Mesenchymal stem cell (in vitro differentiated cells and primary cell): ENCODE data around the gene EFEMP1.
A peak's percentile ranks its signal among the peaks of the same experiment; 100 is the strongest.
"Not testable (repeated sequence)": the region's sequence is repeated elsewhere in the genome, so short reads cannot be mapped to it uniquely, and the experiment has no call there.

Experiments used
- DNase-seq: peaks from one replicate; pipeline ENCODE4 v3.0.0-alpha.2; 2013
- H2AFZ ChIP-seq: one replicate; pipeline ENCODE4 v1.6.1; 2013; ENCODE audit warnings: low read depth, mild to moderate bottlenecking, control low read depth, inconsistent platforms, low read length, moderate library complexity
- H2AK5ac ChIP-seq: 2 replicates; pipeline ENCODE4 v1.6.1; 2013; ENCODE audit warnings: low read length, moderate library complexity, mild to moderate bottlenecking, inconsistent platforms; ENCODE audit not compliant: severe bottlenecking
- H2BK120ac ChIP-seq: one replicate; pipeline ENCODE4 v1.6.1; 2013; ENCODE audit warnings: low read depth, mild to moderate bottlenecking, inconsistent platforms, low read length, moderate library complexity
- H2BK12ac ChIP-seq, 2 experiments: one replicate each; pipeline ENCODE4 v1.6.1; 2013; ENCODE audit warnings: inconsistent platforms in 2 of 2, low read length in 2 of 2, mild to moderate bottlenecking in 2 of 2, moderate library complexity in 2 of 2, control low read depth in 1 of 2
- H2BK15ac ChIP-seq: one replicate; pipeline ENCODE4 v1.6.1; 2013; ENCODE audit warnings: mild to moderate bottlenecking, low read depth, inconsistent platforms; ENCODE audit not compliant: poor library complexity, severe bottlenecking
- H2BK5ac ChIP-seq: 2 replicates; pipeline ENCODE4 v1.6.1; 2013; ENCODE audit warnings: low read depth, mild to moderate bottlenecking, low read length, control low read depth, inconsistent platforms; ENCODE audit not compliant: poor library complexity, severe bottlenecking
- H3K14ac ChIP-seq, 2 experiments: one replicate each; pipeline ENCODE4 v1.6.1; 2013; ENCODE audit warnings: inconsistent platforms in 2 of 2, low read length in 2 of 2, control low read depth in 1 of 2, mild to moderate bottlenecking in 1 of 2, moderate library complexity in 1 of 2
- H3K18ac ChIP-seq, 2 experiments: one replicate each; pipeline ENCODE4 v1.6.1; 2013; ENCODE audit warnings: inconsistent platforms in 2 of 2, low read length in 2 of 2, control low read depth in 1 of 2, low read depth in 1 of 2, mild to moderate bottlenecking in 1 of 2
- H3K23ac ChIP-seq, 2 experiments: one replicate each; pipeline ENCODE4 v1.6.1; 2013; ENCODE audit warnings: inconsistent platforms in 2 of 2, low read length in 2 of 2, mild to moderate bottlenecking in 2 of 2, moderate library complexity in 2 of 2, control low read depth in 1 of 2
- H3K27ac ChIP-seq: 2 replicates; pipeline ENCODE4 v1.5.1; 2013; ENCODE audit warnings: mild to moderate bottlenecking, moderate library complexity, low read length, control low read depth, inconsistent platforms; ENCODE audit not compliant: poor library complexity, severe bottlenecking
- H3K27me3 ChIP-seq, 2 experiments: 2 replicates each; pipeline versions ENCODE4 v1.6.1 to v1.7.0; 2013; ENCODE audit warnings: low read length in 2 of 2, mild to moderate bottlenecking in 2 of 2, moderate library complexity in 2 of 2, control low read depth in 1 of 2, inconsistent platforms in 1 of 2; ENCODE audit not compliant: control insufficient read depth in 1 of 2, insufficient read depth in 1 of 2
- H3K36me3 ChIP-seq, 2 experiments: 2 replicates each; pipeline versions ENCODE4 v1.6.1 to v1.7.0; 2013; ENCODE audit warnings: low read length in 2 of 2, control low read depth in 1 of 2, inconsistent platforms in 1 of 2, low read depth in 1 of 2, mild to moderate bottlenecking in 1 of 2; ENCODE audit not compliant: insufficient read depth in 2 of 2, control insufficient read depth in 1 of 2
- H3K4ac ChIP-seq, 2 experiments: one replicate each; pipeline ENCODE4 v1.6.1; 2013; ENCODE audit warnings: inconsistent platforms in 2 of 2, low read length in 2 of 2, mild to moderate bottlenecking in 2 of 2, moderate library complexity in 2 of 2, control low read depth in 1 of 2, low read depth in 1 of 2
- H3K4me1 ChIP-seq: 2 replicates; pipeline ENCODE4 v1.6.1; 2013; ENCODE audit warnings: low read depth, low read length, control low read depth; ENCODE audit not compliant: control insufficient read depth, insufficient read depth
- H3K4me2 ChIP-seq: 2 replicates; pipeline ENCODE4 v1.6.1; 2013; ENCODE audit warnings: low read length, mild to moderate bottlenecking, inconsistent platforms; ENCODE audit not compliant: poor library complexity, severe bottlenecking
- H3K4me3 ChIP-seq, 2 experiments: 2 replicates each; pipeline versions ENCODE4 v1.5.1 to v1.7.0; 2013; ENCODE audit warnings: low read length in 2 of 2, mild to moderate bottlenecking in 2 of 2, control low read depth in 1 of 2, low read depth in 1 of 2; ENCODE audit not compliant: insufficient read depth in 1 of 2
- H3K79me1 ChIP-seq: replicated peaks from 2 replicates; pipeline ENCODE4 v1.6.1; 2013; ENCODE audit warnings: mild to moderate bottlenecking, control low read depth, low read length, inconsistent platforms; ENCODE audit not compliant: poor library complexity, severe bottlenecking
- H3K9ac ChIP-seq: 2 replicates; pipeline ENCODE4 v1.7.0; 2013; ENCODE audit warnings: mild to moderate bottlenecking, low read length, moderate library complexity
- H3K9me3 ChIP-seq: 2 replicates; pipeline ENCODE4 v1.7.0; 2013; ENCODE audit warnings: mild to moderate bottlenecking, low read length; ENCODE audit not compliant: control insufficient read depth
- H4K8ac ChIP-seq: one replicate; pipeline ENCODE4 v1.6.1; 2013; ENCODE audit warnings: inconsistent platforms, mild to moderate bottlenecking, low read length, moderate library complexity
- H4K91ac ChIP-seq: one replicate; pipeline ENCODE4 v1.6.1; 2013; ENCODE audit warnings: mild to moderate bottlenecking, low read length, inconsistent platforms
- WGBS: methylation state at CpG from one replicate; pipeline ENCODE4 v1.1.7; 2013; ENCODE audit warnings: mixed read lengths; 5-methylcytosine and 5-hydroxymethylcytosine counted together

Gene EFEMP1

DNA sequence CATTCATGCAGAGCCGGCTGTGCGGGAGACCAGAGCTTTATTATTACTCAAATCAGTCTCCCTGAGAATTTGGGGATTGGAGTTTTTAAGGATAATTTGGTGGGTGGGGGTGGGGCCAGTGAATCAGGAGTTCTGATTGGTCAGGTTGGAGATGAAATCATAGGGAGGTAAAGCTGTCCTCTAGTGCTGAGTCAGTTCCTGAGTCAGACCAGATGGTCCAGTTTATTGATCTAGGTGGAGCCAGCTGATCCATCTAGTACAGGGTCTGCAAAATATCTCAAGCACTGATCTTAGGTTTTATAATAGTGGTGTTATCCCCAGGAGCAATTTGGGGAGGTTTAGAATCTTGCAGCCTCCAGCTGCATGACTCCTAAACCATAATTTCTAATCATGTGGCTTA lies 96.2 kb downstream of the EFEMP1 start:
- H2BK120ac ChIP-seq, H3K23ac ChIP-seq, H3K27ac ChIP-seq, H3K27me3 ChIP-seq, H2AFZ ChIP-seq, H3K4me1 ChIP-seq, H4K8ac ChIP-seq, H2BK5ac ChIP-seq, H3K18ac ChIP-seq, H2AK5ac ChIP-seq, H3K36me3 ChIP-seq, H3K9ac ChIP-seq, H3K9me3 ChIP-seq, H3K4ac ChIP-seq, H3K4me3 ChIP-seq, H3K14ac ChIP-seq, H3K79me1 ChIP-seq, H4K91ac ChIP-seq, H2BK15ac ChIP-seq, H2BK12ac ChIP-seq, H3K4me2 ChIP-seq: not testable (repeated sequence)
- DNase-seq, result peak; percentile 39
- WGBS, result 100% methylated on average over 2 of the region's 2 CpGs

GRCh38 chr2:55826246-55826645 lies 97.3 kb downstream of the EFEMP1 start:
- no peak overlapping the region for H3K9ac ChIP-seq
- H2BK5ac ChIP-seq, result no peak overlapping the region
- no peaks in the 10 kb centered on the region for H3K4me1 ChIP-seq
- H2BK120ac ChIP-seq, result no peak overlapping the region
- H3K36me3 ChIP-seq, result no peaks in the 10 kb centered on the region
- no peak overlapping the region for H2AFZ ChIP-seq
- H3K23ac ChIP-seq, result no peak overlapping the region
- H3K4me2 ChIP-seq, result no peak overlapping the region
- no peak overlapping the region for H2BK15ac ChIP-seq
- H3K14ac ChIP-seq, result no peak overlapping the region
- H3K27me3 ChIP-seq, result no peaks in the 10 kb centered on the region
- no peak overlapping the region for H3K4me3 ChIP-seq
- H2BK12ac ChIP-seq, result no peak overlapping the region
- no peaks in the 10 kb centered on the region for H3K9me3 ChIP-seq
- no peak overlapping the region for H4K8ac ChIP-seq
- no peak overlapping the region for H3K27ac ChIP-seq
- no peak for DNase-seq
- H3K79me1 ChIP-seq, result no peaks in the 10 kb centered on the region
- no peak overlapping the region for H4K91ac ChIP-seq
- H2AK5ac ChIP-seq, result no peak overlapping the region
- H3K4ac ChIP-seq, result no peak overlapping the region
- no peak overlapping the region for H3K18ac ChIP-seq
- WGBS, result over 99% methylated on average over 6 of the region's 6 CpGs

DNA sequence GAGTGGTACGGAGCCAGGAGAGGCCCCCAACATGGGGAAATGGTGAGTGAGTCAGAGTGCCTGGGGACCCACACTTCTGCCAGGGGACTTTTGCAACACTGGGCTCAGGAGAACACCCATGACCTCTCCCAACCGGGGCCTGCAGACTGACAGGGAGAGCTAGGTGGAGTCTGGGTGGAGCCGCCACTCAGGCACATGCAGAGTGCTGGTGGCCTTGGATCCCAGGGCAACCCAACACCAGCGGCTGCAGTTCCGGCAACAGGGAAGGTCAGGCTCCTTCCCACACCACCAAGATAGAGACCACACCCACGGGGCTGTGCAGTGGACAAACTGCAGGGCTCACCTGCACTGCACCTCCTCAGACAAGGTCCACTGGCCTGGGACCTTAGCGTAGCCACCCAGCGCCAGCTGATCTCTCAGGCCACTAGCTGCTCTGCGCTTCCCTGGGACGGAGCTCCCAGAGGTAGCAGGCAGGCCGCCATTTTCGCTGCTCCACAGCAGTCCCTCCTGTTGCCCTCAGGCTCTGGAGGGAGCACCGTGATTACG lies 99.0 kb downstream of the EFEMP1 start:
- Histone ChIP-seq H4K8ac (peak overlapping the region; percentile 57), H3K23ac (no peak overlapping the region), H3K79me1 (no peaks in the 10 kb centered on the region), H2BK15ac (no peak overlapping the region), H3K36me3 (no peaks in the 10 kb centered on the region), H2BK5ac (no peak overlapping the region), H3K4me2 (no peak overlapping the region), H3K4ac (no peak overlapping the region), H2AK5ac (no peak overlapping the region), H3K27me3 (no peaks in the 10 kb centered on the region), H2AFZ (no peak overlapping the region), H3K9ac (no peak overlapping the region), H4K91ac (peak overlapping the region; percentile 39), H3K4me3 (no peak overlapping the region), H3K4me1 (no peaks in the 10 kb centered on the region), H3K18ac (peak overlapping the region in 1 of 2 experiments; percentile 15), H3K14ac (no peak overlapping the region), H2BK12ac (no peak overlapping the region), H3K9me3 (no peaks in the 10 kb centered on the region), H2BK120ac (no peak overlapping the region), H3K27ac (no peak overlapping the region)
- no peak for DNase-seq
- WGBS, result 95% methylated on average over 14 of the region's 14 CpGs
